ENCODE results near the gene AOPEP. TPM values are rescaled to one million over a fixed set of nuclear protein-coding genes. Genes with fewer than 3 reads are reported as not detected.

AOPEP gene
- total and polyA plus RNA-seq, 11 donors, result 105 to 310 (median 185) TPM

GRCh38 chr9:94985649-94986048 is 259.1 kb downstream of the AOPEP start:
- DNase-seq (no peak), ATAC-seq (no peak)
- no peak overlapping the region for H3K4me3 ChIP-seq
- H3K27ac ChIP-seq, result no peak overlapping the region
- H3K9me3 ChIP-seq, result no peaks in the 10 kb centered on the region
- no peaks in the 10 kb centered on the region for H3K27me3 ChIP-seq
- H3K4me1 ChIP-seq, result peaks cover 0 to 4% (median 0%) of the 10 kb centered on the region in 12 donors
- 91 to 100% (median 95%) methylated on average over 3 of the region's 3 CpGs for WGBS, 4 donors
- intact Hi-C loops (cut with DNase I), result no loop called here
- H3K36me3 ChIP-seq, result no peaks in the 10 kb centered on the region
- TF ChIP-seq POLR2A (IDR thresholded peaks at IDR 0.05) (no peak), CTCF (IDR thresholded peaks at IDR 0.05) (no peak)

GRCh38 chr9:94987731-94988130 is 261.2 kb downstream of the AOPEP start:
- TF ChIP-seq CTCF (IDR thresholded peaks at IDR 0.05), result no peak
- TF ChIP-seq POLR2A (IDR thresholded peaks at IDR 0.05), result no peak
- Histone ChIP-seq H3K9me3 (no peaks in the 10 kb centered on the region), H3K4me1 (peaks cover 0 to 3% (median 0%) of the 10 kb centered on the region in 12 donors), H3K4me3 (no peak overlapping the region), H3K36me3 (no peaks in the 10 kb centered on the region), H3K27me3 (no peaks in the 10 kb centered on the region), H3K27ac (no peak overlapping the region)
- ATAC-seq, result no peak
- no peak for DNase-seq
- 67 to 100% (median 70%) methylated on average over 1 of the region's 1 CpG for WGBS, 4 donors
- intact Hi-C loops (cut with DNase I), result no loop called here

GRCh38 chr9:94990897-94991561 is 264.5 kb downstream of the AOPEP start:
- WGBS, 4 donors, result 98 to 99% (median 99%) methylated on average over 7 to 8 of the region's 8 CpGs
- no peak for ATAC-seq
- Histone ChIP-seq H3K4me3 (no peak overlapping the region), H3K27ac (no peak overlapping the region), H3K9me3 (no peaks in the 10 kb centered on the region), H3K4me1 (peaks cover 0 to 18% (median 13%) of the 10 kb centered on the region in 12 donors), H3K36me3 (no peaks in the 10 kb centered on the region), H3K27me3 (no peaks in the 10 kb centered on the region)
- TF ChIP-seq POLR2A (IDR thresholded peaks at IDR 0.05), result no peak
- no peak for TF ChIP-seq CTCF (IDR thresholded peaks at IDR 0.05)
- intact Hi-C loops (cut with DNase I), result loop anchor here in 2 of 10 donors (5.0 to 10.0 kb wide), 2 partner anchors 34 to 66 kb away; no protein-coding TSS in a partner anchor
- DNase-seq, result no peak

- Histone ChIP-seq H3K4me1 (peaks cover 0 to 28% (median 19%) of the 10 kb centered on the region in 12 donors), H3K27ac (peak overlapping the region in 1 of 12 donors; percentile 64), H3K36me3 (no peaks in the 10 kb centered on the region), H3K9me3 (no peaks in the 10 kb centered on the region), H3K27me3 (no peaks in the 10 kb centered on the region), H3K4me3 (no peak overlapping the region)
- no peak for DNase-seq
- WGBS, 4 donors, result 89 to 94% (median 93%) methylated on average over 15 of the region's 15 CpGs
- TF ChIP-seq CTCF (IDR thresholded peaks at IDR 0.05) (no peak), POLR2A (IDR thresholded peaks at IDR 0.05) (no peak)
- ATAC-seq, result peak in 2 of 4 donors; percentile 9 to 46
- intact Hi-C loops (cut with DNase I), result loop anchor here in 2 of 10 donors (5.0 to 10.0 kb wide), 2 partner anchors 35 to 67 kb away; no protein-coding TSS in a partner anchor
Observed at GRCh38 chr9:94991961-94992907, 265.7 kb downstream of the AOPEP start.

All from heart left ventricle (tissue), 16 donors.